ENCODE measurements around the gene GNAO1.

- TF ChIP-seq CTCF (conservative IDR thresholded peaks at IDR 0.05; ENCODE audit: low read depth, low read length): no peak
- TF ChIP-seq EZH2 (IDR thresholded peaks at IDR 0.05; ENCODE audit: low read length, unreplicated experiment): no peak
Observed at GRCh38 chr16:56369202-56369601, 177.9 kb downstream of the GNAO1 start.

Data from PC-3 (cell line).